Measurements from ENCODE around the gene SLC1A5. TPM values are rescaled to one million over a fixed set of nuclear protein-coding genes. Genes with fewer than 3 reads are reported as not detected.

Gene SLC1A5
- total RNA-seq, 1 experiment from 2014 or later = 284 TPM

DNA sequence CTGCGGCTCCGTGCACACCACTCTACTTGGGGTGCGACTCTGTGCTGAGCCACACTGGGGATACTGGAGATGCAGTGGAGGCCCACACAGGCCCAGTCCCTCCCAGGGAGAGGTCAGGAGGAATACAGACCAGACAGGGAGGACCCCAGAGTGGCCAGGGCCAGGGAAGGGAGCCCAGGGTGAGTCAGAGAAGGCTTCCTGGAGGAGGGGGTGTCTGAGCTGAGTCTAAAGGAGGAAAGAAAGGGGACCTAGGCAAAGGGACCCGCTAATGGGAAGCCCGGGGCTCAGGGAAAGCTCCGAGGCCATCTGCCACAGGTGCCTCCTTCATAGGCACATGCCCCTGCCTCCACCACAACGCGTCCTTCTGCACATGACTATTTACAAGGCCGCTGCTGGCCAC, 58.2 kb downstream of the SLC1A5 start:
- TF ChIP-seq POLR2AphosphoS5 (IDR thresholded peaks at IDR 0.05; ENCODE audit: low read depth, low read length) (no peak), YY1 (IDR thresholded peaks at IDR 0.05; ENCODE audit: extremely low read depth, insufficient replicate concordance, low read depth, low read length) (no peak), EZH2phosphoT487 (IDR thresholded peaks at IDR 0.05; ENCODE audit: borderline replicate concordance) (no peak), EZH2 (IDR thresholded peaks at IDR 0.05) (no peak), ATF3 (IDR thresholded peaks at IDR 0.05) (no peak), ELF1 (IDR thresholded peaks at IDR 0.05; ENCODE audit: borderline replicate concordance, low read depth) (no peak), POLR2A (IDR thresholded peaks at IDR 0.05; ENCODE audit: borderline replicate concordance, extremely low read depth, insufficient read depth, insufficient read length) (no peak), SRF (IDR thresholded peaks at IDR 0.05; ENCODE audit: low read depth) (no peak), CEBPB (IDR thresholded peaks at IDR 0.05; ENCODE audit: low read depth) (no peak), JUND (IDR thresholded peaks at IDR 0.05) (no peak), MAX (IDR thresholded peaks at IDR 0.05) (no peak), EGR1 (IDR thresholded peaks at IDR 0.05; ENCODE audit: low read depth) (no peak), REST (IDR thresholded peaks at IDR 0.05; ENCODE audit: low read depth) (no peak), TCF7L2 (IDR thresholded peaks at IDR 0.05; ENCODE audit: borderline replicate concordance, extremely low read depth, insufficient read depth, insufficient read length) (no peak), SP1 (IDR thresholded peaks at IDR 0.05; ENCODE audit: low read depth) (no peak), CBX3 (IDR thresholded peaks at IDR 0.05; ENCODE audit: low read depth) (no peak), FOSL1 (IDR thresholded peaks at IDR 0.05; ENCODE audit: low read depth) (no peak), ZNF274 (IDR thresholded peaks at IDR 0.05; ENCODE audit: low read depth, low read length) (no peak), ZFX (IDR thresholded peaks at IDR 0.05) (no peak)
- TF ChIP-seq, protein P1, sequence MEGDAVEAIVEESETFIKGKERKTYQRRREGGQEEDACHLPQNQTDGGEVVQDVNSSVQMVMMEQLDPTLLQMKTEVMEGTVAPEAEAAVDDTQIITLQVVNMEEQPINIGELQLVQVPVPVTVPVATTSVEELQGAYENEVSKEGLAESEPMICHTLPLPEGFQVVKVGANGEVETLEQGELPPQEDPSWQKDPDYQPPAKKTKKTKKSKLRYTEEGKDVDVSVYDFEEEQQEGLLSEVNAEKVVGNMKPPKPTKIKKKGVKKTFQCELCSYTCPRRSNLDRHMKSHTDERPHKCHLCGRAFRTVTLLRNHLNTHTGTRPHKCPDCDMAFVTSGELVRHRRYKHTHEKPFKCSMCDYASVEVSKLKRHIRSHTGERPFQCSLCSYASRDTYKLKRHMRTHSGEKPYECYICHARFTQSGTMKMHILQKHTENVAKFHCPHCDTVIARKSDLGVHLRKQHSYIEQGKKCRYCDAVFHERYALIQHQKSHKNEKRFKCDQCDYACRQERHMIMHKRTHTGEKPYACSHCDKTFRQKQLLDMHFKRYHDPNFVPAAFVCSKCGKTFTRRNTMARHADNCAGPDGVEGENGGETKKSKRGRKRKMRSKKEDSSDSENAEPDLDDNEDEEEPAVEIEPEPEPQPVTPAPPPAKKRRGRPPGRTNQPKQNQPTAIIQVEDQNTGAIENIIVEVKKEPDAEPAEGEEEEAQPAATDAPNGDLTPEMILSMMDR (IDR thresholded peaks at IDR 0.05 in 2 of 3, conservative IDR thresholded peaks at IDR 0.05 in 1 of 3; ENCODE audit: borderline replicate concordance in 1 of 3, insufficient read depth in 1 of 3, low read depth in 2 of 3, low read length in 2 of 3) = no peak
- BruUV-seq (replicated peaks) = no TSS peak
- Histone ChIP-seq H4K20me1 (ENCODE audit: insufficient read depth) (peaks cover 9% of the 10 kb centered on the region; the same call in 1 of the 2 replicates), H3K9ac (ENCODE audit: low read length) (no peak overlapping the region), H3K4me3 (replicated peaks in 1 of 2; ENCODE audit: low read depth in 1 of 2, low read length in 2 of 2) (no peak overlapping the region), H3K4me2 (ENCODE audit: low read length) (no peak overlapping the region), H3K9me3 (ENCODE audit: control insufficient read depth in 1 of 2, insufficient read depth in 1 of 2, low read depth in 1 of 2, low read length in 2 of 2) (no peaks in the 10 kb centered on the region), H3K36me3 (ENCODE audit: control insufficient read depth in 1 of 2, insufficient read depth in 2 of 2, low read length in 2 of 2) (peaks cover 54 to 62% of the 10 kb centered on the region in 2 experiments), H3K9me2 (ENCODE audit: insufficient read depth) (no peaks in the 10 kb centered on the region), H3K79me2 (ENCODE audit: insufficient read depth, low read length) (peaks cover 84% of the 10 kb centered on the region), H3K4me1 (ENCODE audit: control insufficient read depth in 1 of 2, insufficient read depth in 2 of 2, low read length in 2 of 2) (peaks cover 0 to 16% of the 10 kb centered on the region in 2 experiments; a peak in 2 of 4 replicates), H2AFZ (ENCODE audit: low read depth, low read length, poor library complexity, severe bottlenecking) (no peak overlapping the region), H3K27me3 (ENCODE audit: insufficient read depth, low read length) (no peaks in the 10 kb centered on the region), H3K27ac (ENCODE audit: low read depth, low read length) (no peak overlapping the region)
- POLR2A ChIA-PET = no interaction called here
- CTCF ChIA-PET = interaction anchor here (1.0 to 1.2 kb wide), 2 partner anchors 12 to 16 kb away, joined by 3 to 4 read pairs; no protein-coding TSS in a partner anchor
- ATAC-seq (no peak), DNase-seq (ENCODE audit: low read depth, low spot score) (no peak)
- intact Hi-C loops (cut with micrococcal nuclease) = no loop called here
- RAD21 ChIA-PET (ENCODE audit: low non-redundant PET in 1 of 2, low total read pairs in 2 of 2, uncharacterized antibody in 2 of 2, unreplicated experiment in 2 of 2) = no interaction called here

Measured in HCT116 (cell line).